Adipocyte (in vitro differentiated cells): ENCODE results near the gene OLFML1.

Experiments
- DNase-seq: peaks from one replicate; pipeline ENCODE4 v3.0.0-alpha.2; 2015; ENCODE audit warnings: low read depth
- H3K27me3 ChIP-seq: replicated peaks from 2 replicates; pipeline ENCODE4 v1.7.0; 2013; ENCODE audit warnings: mild to moderate bottlenecking, low read length, moderate library complexity; ENCODE audit not compliant: control insufficient read depth, insufficient read depth
- H3K36me3 ChIP-seq: 2 replicates; pipeline ENCODE4 v1.7.0; 2013; ENCODE audit warnings: low read length, mild to moderate bottlenecking, moderate library complexity; ENCODE audit not compliant: control insufficient read depth, insufficient read depth, severe bottlenecking
- H3K4me1 ChIP-seq: 2 replicates; pipeline ENCODE4 v1.7.0; 2013; ENCODE audit warnings: mild to moderate bottlenecking, low read length, moderate library complexity; ENCODE audit not compliant: control insufficient read depth, insufficient read depth
- H3K4me3 ChIP-seq: 2 replicates; pipeline ENCODE4 v1.7.0; 2013; ENCODE audit warnings: mild to moderate bottlenecking, low read length, moderate library complexity
- H3K9ac ChIP-seq: 2 replicates; pipeline ENCODE4 v1.7.0; 2013; ENCODE audit warnings: mild to moderate bottlenecking, low read length, moderate library complexity
- H3K9me3 ChIP-seq: 2 replicates; pipeline ENCODE4 v1.7.0; 2013; ENCODE audit warnings: mild to moderate bottlenecking, low read length, moderate library complexity; ENCODE audit not compliant: control insufficient read depth

Gene OLFML1

DNA sequence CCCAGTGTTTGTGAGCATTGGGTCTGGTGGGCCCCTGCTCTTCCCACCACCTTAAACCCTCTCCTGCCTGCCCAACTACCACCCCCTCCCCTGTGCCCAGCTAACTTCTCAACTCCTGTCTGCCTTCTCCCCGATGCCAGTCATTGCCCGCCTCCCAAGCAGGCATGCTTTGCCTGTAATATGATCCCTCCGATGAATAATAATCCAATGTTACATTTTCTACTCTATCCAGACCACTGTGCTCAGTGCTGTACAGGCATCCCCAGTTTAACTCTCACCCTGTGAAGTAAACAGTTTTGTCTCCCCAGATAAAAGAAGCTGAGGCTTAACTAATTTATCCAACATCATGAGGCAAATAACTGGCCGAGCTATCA is 35.5 kb upstream of the OLFML1 start:
- H3K9ac ChIP-seq, result no peak overlapping the region
- no peaks in the 10 kb centered on the region for H3K36me3 ChIP-seq
- H3K4me1 ChIP-seq, result no peaks in the 10 kb centered on the region
- no peaks in the 10 kb centered on the region for H3K9me3 ChIP-seq
- DNase-seq, result peak; percentile 55
- H3K4me3 ChIP-seq, result no peak overlapping the region
- no peaks in the 10 kb centered on the region for H3K27me3 ChIP-seq

DNA sequence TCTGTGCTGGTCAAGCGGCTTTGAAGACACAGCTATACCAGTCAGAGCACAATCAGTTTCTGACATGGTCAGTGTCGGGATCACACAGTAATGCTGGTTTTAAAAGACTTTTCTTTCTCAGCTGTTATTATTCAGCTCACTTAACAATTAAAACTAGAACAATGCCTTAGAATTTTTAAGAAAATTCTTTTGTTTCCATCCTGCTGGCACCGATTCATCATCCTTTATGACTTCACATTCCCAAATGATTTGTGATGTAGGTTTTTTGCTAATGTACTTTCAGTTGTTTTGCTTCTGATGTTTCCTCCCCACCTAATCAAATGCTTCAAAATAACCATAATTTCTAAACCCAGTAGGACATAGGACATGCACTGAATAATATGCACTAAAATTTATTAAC is 34.5 kb upstream of the OLFML1 start:
- no peaks in the 10 kb centered on the region for H3K9me3 ChIP-seq
- DNase-seq, result no peak
- no peaks in the 10 kb centered on the region for H3K27me3 ChIP-seq
- no peak overlapping the region for H3K9ac ChIP-seq
- H3K36me3 ChIP-seq, result no peaks in the 10 kb centered on the region
- no peak overlapping the region for H3K4me3 ChIP-seq
- H3K4me1 ChIP-seq, result no peaks in the 10 kb centered on the region

DNA sequence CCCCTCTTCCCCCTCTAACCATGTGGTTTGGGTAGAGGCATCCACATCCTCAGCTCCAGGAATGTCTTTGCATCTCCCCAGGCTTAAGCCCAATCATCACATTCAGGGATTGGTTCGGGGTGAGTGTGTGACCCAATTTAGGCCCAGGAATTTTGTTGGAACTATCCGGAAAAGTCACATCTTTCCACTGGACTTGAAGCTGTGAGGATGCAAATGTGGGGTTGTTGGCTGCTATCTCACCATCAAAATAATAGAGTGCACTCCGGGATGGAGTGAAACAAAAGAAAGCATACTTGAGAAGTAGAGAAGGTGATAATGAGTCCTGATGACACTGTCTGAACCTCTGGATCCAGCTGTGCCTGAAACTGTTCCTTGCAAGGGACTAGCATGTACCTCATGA is 33.8 kb upstream of the OLFML1 start:
- no peak overlapping the region for H3K9ac ChIP-seq

DNA sequence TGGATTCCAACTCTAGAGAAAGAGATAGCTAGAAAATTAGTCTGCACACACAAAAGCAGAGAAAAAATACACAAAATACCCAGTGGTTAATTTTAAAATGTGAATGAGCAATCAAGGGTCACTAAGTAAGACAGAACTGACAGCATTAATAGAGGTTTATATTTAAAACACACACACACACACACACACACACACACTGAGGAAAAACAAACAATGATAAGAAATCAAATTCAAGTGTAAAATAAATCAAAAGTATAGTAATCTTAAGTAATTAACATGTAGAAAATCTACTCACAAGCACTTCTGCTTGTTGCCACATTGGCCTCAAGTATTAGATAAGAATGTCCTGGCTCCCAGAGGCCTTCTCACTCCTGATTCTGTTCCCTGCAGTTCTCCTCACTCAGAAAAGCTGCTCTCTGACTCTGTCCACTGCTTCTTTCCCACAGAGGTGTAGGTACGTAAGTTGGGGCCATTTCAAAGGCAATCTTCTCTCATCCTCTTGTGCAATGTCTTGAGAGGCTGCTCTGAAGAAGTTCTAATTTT is 33.3 kb upstream of the OLFML1 start:
- Histone ChIP-seq H3K4me3 (no peak overlapping the region), H3K4me1 (no peaks in the 10 kb centered on the region), H3K9ac (no peak overlapping the region), H3K36me3 (no peaks in the 10 kb centered on the region), H3K27me3 (no peaks in the 10 kb centered on the region), H3K9me3 (no peaks in the 10 kb centered on the region)
- no peak for DNase-seq

More for the DNA sequence above, 33.8 kb upstream of the OLFML1 start:
- Histone ChIP-seq H3K36me3 (no peaks in the 10 kb centered on the region), H3K4me1 (no peaks in the 10 kb centered on the region), H3K4me3 (no peak overlapping the region), H3K27me3 (no peaks in the 10 kb centered on the region), H3K9me3 (no peaks in the 10 kb centered on the region)
- DNase-seq, result no peak

DNA sequence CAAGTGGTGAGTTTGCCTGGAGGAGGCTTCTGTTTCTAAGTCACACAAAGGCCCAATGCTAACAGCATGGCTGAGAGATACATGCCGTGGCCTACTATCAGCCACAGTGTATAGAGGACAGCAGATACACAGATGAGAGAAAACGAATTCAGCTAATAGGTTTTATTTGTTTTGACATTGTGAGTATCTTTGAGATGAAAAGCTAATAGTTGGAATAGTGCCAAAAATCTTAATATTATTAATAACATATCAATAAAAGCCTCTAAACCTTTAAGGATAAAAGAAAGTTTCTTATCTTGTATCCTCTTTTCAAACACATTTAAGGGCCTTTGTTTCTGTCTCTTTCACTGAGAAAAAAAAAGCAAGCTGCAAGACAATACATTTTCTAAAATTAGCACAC is 30.5 kb upstream of the OLFML1 start:
- DNase-seq, result no peak
- Histone ChIP-seq H3K36me3 (no peaks in the 10 kb centered on the region), H3K27me3 (no peaks in the 10 kb centered on the region), H3K9me3 (no peaks in the 10 kb centered on the region), H3K4me3 (no peak overlapping the region), H3K4me1 (no peaks in the 10 kb centered on the region), H3K9ac (no peak overlapping the region)

DNA sequence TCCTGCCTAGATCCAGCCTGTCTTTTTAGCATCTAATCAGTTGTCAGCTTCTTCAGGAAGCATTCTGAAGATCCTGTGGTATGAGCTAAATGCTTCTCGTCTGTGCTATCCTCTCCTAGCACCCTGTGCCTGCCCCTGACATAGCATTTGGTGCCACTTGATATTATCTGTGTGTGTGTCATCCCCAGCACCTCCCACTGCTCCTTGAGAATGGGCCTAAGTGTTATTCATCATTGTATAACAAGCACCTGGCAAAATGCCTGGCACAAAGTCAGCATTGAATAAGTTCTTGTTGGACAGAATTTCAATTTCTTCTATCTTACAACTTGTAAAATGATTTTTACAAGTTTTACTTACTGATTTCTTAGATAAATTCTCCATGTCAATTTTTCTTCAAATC is 28.1 kb upstream of the OLFML1 start:
- no peaks in the 10 kb centered on the region for H3K9me3 ChIP-seq
- peak; percentile 17 for DNase-seq
- no peak overlapping the region for H3K9ac ChIP-seq

DNA sequence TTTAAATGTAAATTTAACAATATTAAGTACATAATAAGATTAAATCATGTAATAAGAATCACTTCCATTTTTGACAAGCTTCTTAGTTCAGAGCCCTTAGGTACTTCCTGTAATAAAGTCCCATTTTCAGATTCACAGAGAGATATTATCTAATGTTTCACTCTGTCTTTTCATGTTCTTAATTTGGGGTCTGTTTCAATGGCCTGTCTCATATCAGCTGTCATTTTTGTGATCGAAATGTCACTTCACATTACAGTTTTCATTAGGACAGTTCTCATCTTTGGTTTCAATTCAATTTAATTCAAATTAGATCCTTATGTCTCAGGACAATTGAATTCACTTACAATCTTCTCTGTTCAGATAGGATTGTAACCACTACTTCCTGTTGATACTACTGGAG is 22.6 kb upstream of the OLFML1 start:
- no peaks in the 10 kb centered on the region for H3K36me3 ChIP-seq
- no peaks in the 10 kb centered on the region for H3K27me3 ChIP-seq
- H3K9ac ChIP-seq, result no peak overlapping the region
- H3K9me3 ChIP-seq, result no peaks in the 10 kb centered on the region
- H3K4me1 ChIP-seq, result no peaks in the 10 kb centered on the region
- H3K4me3 ChIP-seq, result no peak overlapping the region
- DNase-seq, result no peak

More for the DNA sequence above, 28.1 kb upstream of the OLFML1 start:
- H3K4me1 ChIP-seq, result no peaks in the 10 kb centered on the region
- no peaks in the 10 kb centered on the region for H3K27me3 ChIP-seq
- H3K36me3 ChIP-seq, result no peaks in the 10 kb centered on the region
- H3K4me3 ChIP-seq, result no peak overlapping the region

DNA sequence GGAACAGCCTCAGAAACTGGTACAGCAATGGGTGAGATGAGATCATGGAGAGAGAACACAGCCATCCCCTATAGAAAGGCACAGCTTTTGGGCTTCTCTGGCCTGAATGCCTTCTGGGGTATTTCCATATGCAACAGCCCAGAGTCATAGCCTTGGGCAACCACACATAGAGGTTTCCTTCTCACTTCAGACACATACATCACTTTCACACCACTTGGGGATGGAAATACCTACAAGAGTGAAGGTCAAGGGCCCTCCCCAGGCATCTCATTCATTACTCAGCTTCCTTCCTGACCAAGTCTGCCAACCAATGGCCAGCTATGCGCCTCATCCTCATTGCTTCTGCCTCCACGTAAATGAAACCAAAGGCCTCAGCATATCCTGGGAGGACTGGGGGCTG is 17.7 kb upstream of the OLFML1 start:
- Histone ChIP-seq H3K4me3 (no peak overlapping the region), H3K27me3 (no peaks in the 10 kb centered on the region), H3K9me3 (no peaks in the 10 kb centered on the region), H3K9ac (no peak overlapping the region), H3K4me1 (no peaks in the 10 kb centered on the region), H3K36me3 (no peaks in the 10 kb centered on the region)
- no peak for DNase-seq

DNA sequence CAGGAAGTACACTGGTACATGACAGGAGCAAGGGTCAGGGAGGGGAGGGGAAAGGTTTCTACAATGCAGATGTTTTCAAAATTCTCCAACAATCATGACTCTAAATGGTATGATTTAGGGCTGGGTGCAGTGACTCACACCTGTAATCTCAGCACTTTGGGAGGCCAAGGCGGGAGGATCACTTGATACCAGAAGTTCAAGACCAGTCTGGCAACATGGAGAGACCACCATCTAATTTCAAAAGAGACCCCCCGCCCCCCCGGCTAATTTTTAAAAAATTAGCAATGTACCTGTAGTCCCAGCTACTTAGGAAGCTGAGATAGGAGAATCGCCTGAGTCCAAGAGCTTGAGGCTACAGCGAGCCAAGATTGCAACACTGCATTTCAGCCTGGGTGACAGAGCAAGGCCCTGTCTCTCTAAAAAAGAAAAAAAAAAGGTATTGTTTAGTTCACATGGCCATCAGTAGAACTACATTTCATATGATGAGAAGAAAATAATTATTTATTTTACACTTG is 15.9 kb upstream of the OLFML1 start:
- DNase-seq, result no peak
- no peaks in the 10 kb centered on the region for H3K4me1 ChIP-seq
- H3K9me3 ChIP-seq, result no peaks in the 10 kb centered on the region
- H3K4me3 ChIP-seq, result no peak overlapping the region
- H3K27me3 ChIP-seq, result no peaks in the 10 kb centered on the region
- no peaks in the 10 kb centered on the region for H3K36me3 ChIP-seq
- H3K9ac ChIP-seq, result no peak overlapping the region

DNA sequence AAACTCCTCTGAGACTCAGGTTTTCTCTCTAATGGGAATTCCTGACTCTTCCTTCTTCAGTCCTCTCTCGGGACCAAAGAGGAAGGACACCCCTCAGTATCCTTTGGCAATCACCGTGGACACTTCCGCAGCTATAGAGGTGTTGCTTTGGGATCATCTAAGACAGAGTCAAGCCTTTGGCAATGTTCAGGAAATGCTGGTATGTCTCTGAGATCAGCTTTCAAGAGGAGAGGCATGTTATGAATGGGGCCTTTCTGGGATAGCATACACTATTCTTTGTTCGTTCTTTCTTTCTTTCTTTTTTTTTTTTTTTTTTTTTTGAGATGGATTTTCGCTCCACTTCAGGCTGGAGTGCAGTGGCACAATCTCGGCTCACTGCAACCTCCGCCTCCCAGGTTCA is 14.2 kb upstream of the OLFML1 start:
- no peaks in the 10 kb centered on the region for H3K36me3 ChIP-seq
- no peak overlapping the region for H3K4me3 ChIP-seq
- H3K27me3 ChIP-seq, result peaks cover 4% of the 10 kb centered on the region
- no peaks in the 10 kb centered on the region for H3K9me3 ChIP-seq
- H3K4me1 ChIP-seq, result no peaks in the 10 kb centered on the region
- H3K9ac ChIP-seq, result no peak overlapping the region
- DNase-seq, result no peak

DNA sequence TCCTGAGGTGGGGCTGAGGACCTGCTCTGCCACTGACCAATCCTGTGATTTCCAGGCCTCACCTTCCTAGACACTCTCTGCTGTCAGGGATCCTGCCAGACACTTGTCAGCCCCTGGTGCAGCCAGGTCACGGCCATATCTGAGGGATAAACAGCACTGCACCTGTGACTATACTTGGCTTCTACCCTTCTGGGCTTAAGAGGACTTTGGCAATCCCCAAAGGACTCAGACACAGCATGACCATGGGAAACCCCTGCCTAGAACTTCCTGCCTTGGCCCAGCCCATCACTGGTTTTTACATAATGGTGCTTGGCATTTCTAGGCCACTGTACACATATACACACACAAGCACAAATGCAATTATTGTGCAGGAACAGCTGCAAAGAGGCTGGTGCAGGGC is 11.6 kb upstream of the OLFML1 start:
- Histone ChIP-seq H3K9ac (no peak overlapping the region), H3K4me1 (no peaks in the 10 kb centered on the region), H3K27me3 (peaks cover 14% of the 10 kb centered on the region), H3K36me3 (no peaks in the 10 kb centered on the region), H3K4me3 (no peak overlapping the region), H3K9me3 (no peaks in the 10 kb centered on the region)
- DNase-seq, result no peak

DNA sequence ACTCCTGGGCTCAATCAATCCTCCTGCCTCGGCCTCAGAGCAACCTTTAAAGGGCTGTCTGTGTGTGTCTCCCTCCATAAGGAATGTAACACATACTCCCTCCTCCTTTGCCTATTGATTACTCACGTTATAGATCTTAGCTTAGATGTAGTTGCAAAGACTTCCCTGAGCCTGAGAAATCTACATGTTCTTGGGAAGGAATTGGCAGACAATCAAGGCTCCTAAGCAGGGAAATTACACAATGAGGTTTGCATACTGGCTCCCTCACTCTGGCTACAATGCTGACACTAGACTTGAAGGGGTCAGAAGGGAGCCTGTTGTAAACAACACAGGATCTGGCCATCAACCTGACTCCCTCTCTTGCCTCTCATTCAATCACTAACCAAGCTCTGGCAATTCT is 5.2 kb upstream of the OLFML1 start:
- Histone ChIP-seq H3K4me3 (no peak overlapping the region), H3K9ac (no peak overlapping the region)
- DNase-seq, result peak; percentile 69

More for the DNA sequence above, 5.2 kb upstream of the OLFML1 start:
- peaks cover 19% of the 10 kb centered on the region for H3K4me1 ChIP-seq
- H3K36me3 ChIP-seq, result no peaks in the 10 kb centered on the region
- peaks cover 10% of the 10 kb centered on the region for H3K27me3 ChIP-seq
- no peaks in the 10 kb centered on the region for H3K9me3 ChIP-seq
